HG02852 (cell line): ENCODE measurements around the gene STX17.
"Not testable (repeated sequence)": the region's sequence is repeated elsewhere in the genome, so short reads cannot be mapped to it uniquely, and the experiment has no call there.

ENCODE experiments used
- ATAC-seq: cut with Tn5 transposase; IDR thresholded peaks from one replicate; pipeline ENCODE4 v1.9.1; 2021; ENCODE audit warnings: mild to moderate bottlenecking, moderate library complexity; ENCODE audit not compliant: unreplicated experiment

STX17 gene

GRCh38 chr9:99966716-99967115, 60.3 kb downstream of the STX17 start:
- ATAC-seq: no peak

GRCh38 chr9:99967457-99967856, 61.0 kb downstream of the STX17 start:
- ATAC-seq: no peak

GRCh38 chr9:99970481-99970880, 64.0 kb downstream of the STX17 start:
- no peak for ATAC-seq

- no peak for ATAC-seq
These were observed 65.0 kb downstream of the STX17 start for GRCh38 chr9:99971410-99971809.

- ATAC-seq: no peak
These were observed 67.0 kb downstream of the STX17 start for GRCh38 chr9:99973455-99973854.

GRCh38 chr9:99977033-99977792, 70.8 kb downstream of the STX17 start:
- ATAC-seq: no peak

- ATAC-seq: no peak
These were observed 71.8 kb downstream of the STX17 start for GRCh38 chr9:99978221-99978620.

GRCh38 chr9:99980598-99980997, 74.1 kb downstream of the STX17 start:
- no peak for ATAC-seq

GRCh38 chr9:99986642-99987041, 80.2 kb downstream of the STX17 start:
- ATAC-seq: no peak

GRCh38 chr9:99990508-99990907, 84.1 kb downstream of the STX17 start:
- not testable (repeated sequence) for ATAC-seq

- ATAC-seq: no peak
These were observed 91.8 kb downstream of the STX17 start for GRCh38 chr9:99998266-99998665.

GRCh38 chr9:99998866-99999265, 92.4 kb downstream of the STX17 start:
- ATAC-seq: no peak

- ATAC-seq: no peak
These were observed 93.3 kb downstream of the STX17 start for GRCh38 chr9:99999797-100000196.

- no peak for ATAC-seq
These were observed 104.7 kb downstream of the STX17 start for GRCh38 chr9:100011062-100011681.

GRCh38 chr9:100012279-100012678, 105.8 kb downstream of the STX17 start:
- no peak for ATAC-seq

GRCh38 chr9:100013573-100013972, 107.1 kb downstream of the STX17 start:
- ATAC-seq: no peak

GRCh38 chr9:100014846-100015245, 108.4 kb downstream of the STX17 start:
- ATAC-seq: no peak

GRCh38 chr9:100019541-100019940, 113.1 kb downstream of the STX17 start:
- no peak for ATAC-seq
